ENCODE measurements around the gene GABRA4.

GABRA4 gene

DNA sequence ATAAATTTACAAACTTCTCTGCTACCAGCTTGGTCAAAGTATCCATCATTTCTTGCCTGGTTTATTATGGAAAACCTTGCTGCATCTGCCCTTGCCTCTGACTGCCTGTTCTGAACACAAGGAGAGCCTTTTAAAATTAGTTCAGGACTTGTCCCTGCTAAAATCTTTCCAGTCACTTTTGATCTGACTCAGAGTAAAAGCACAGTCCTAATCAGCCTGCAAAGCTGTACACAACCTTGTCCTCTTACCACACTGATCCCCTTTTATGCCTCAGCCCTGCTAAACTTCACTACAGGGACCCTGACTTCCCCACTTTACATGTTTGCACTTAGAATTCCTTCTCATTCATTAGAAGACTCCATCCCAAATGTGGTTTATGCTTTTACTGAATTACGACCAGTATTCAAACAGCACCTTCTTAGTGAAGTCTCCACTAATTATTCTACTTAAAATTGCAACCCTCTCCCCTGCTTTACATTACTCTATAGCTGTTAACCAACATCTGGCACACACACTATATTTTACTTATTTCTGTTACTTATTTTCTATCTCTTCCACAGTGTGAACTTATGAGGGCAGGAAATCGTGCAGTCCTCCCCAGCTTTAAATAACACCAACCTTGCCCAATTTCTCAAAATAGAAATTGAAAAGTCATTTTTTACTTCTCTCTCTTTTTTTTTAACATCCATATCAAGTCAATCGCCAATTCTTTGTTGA lies 6.3 kb downstream of the GABRA4 start:
- Mint-ChIP-seq H3K27me3 (ENCODE audit: low read depth, poor library complexity) (peaks cover 17% of the 10 kb centered on the region), H3K9me3 (no peaks in the 10 kb centered on the region), H3K4me3 (no peak overlapping the region), H3K27ac (no peak overlapping the region), H3K36me3 (ENCODE audit: low read depth) (no peaks in the 10 kb centered on the region), H3K4me1 (peaks cover 2% of the 10 kb centered on the region)
- no peak for DNase-seq
- TF ChIP-seq CTCF (IDR thresholded peaks at IDR 0.05) = no peak

- no peaks in the 10 kb centered on the region for H3K27me3 Mint-ChIP-seq (ENCODE audit: low read depth, poor library complexity)
- no peaks in the 10 kb centered on the region for H3K9me3 Mint-ChIP-seq
- no peak overlapping the region for H3K4me3 Mint-ChIP-seq
- no peaks in the 10 kb centered on the region for H3K36me3 Mint-ChIP-seq (ENCODE audit: low read depth)
- DNase-seq = no peak
- H3K4me1 Mint-ChIP-seq = peaks cover 6% of the 10 kb centered on the region
- TF ChIP-seq CTCF (IDR thresholded peaks at IDR 0.05) = no peak
- H3K27ac Mint-ChIP-seq = no peak overlapping the region
Observed at GRCh38 chr4:46984781-46985180, 8.6 kb downstream of the GABRA4 start.

GRCh38 chr4:46980851-46981250 lies 12.5 kb downstream of the GABRA4 start:
- H3K4me1 Mint-ChIP-seq = peaks cover 16% of the 10 kb centered on the region
- TF ChIP-seq CTCF (IDR thresholded peaks at IDR 0.05) = no peak
- no peak for DNase-seq
- no peaks in the 10 kb centered on the region for H3K9me3 Mint-ChIP-seq
- no peak overlapping the region for H3K27ac Mint-ChIP-seq
- H3K36me3 Mint-ChIP-seq (ENCODE audit: low read depth) = no peaks in the 10 kb centered on the region
- no peaks in the 10 kb centered on the region for H3K27me3 Mint-ChIP-seq (ENCODE audit: low read depth, poor library complexity)
- no peak overlapping the region for H3K4me3 Mint-ChIP-seq

GRCh38 chr4:46979726-46980125 lies 13.7 kb downstream of the GABRA4 start:
- peaks cover 16% of the 10 kb centered on the region for H3K4me1 Mint-ChIP-seq
- no peak overlapping the region for H3K4me3 Mint-ChIP-seq
- H3K27ac Mint-ChIP-seq = no peak overlapping the region
- H3K36me3 Mint-ChIP-seq (ENCODE audit: low read depth) = no peaks in the 10 kb centered on the region
- H3K9me3 Mint-ChIP-seq = no peaks in the 10 kb centered on the region
- TF ChIP-seq CTCF (IDR thresholded peaks at IDR 0.05) = no peak
- DNase-seq = no peak
- H3K27me3 Mint-ChIP-seq (ENCODE audit: low read depth, poor library complexity) = no peaks in the 10 kb centered on the region

- Mint-ChIP-seq H3K36me3 (ENCODE audit: low read depth) (no peaks in the 10 kb centered on the region), H3K27me3 (ENCODE audit: low read depth, poor library complexity) (no peaks in the 10 kb centered on the region), H3K4me1 (peaks cover 16% of the 10 kb centered on the region), H3K27ac (no peak overlapping the region), H3K4me3 (no peak overlapping the region), H3K9me3 (no peaks in the 10 kb centered on the region)
- DNase-seq = no peak
- TF ChIP-seq CTCF (IDR thresholded peaks at IDR 0.05) = no peak
Observed at GRCh38 chr4:46979283-46979682, 14.1 kb downstream of the GABRA4 start.

DNA sequence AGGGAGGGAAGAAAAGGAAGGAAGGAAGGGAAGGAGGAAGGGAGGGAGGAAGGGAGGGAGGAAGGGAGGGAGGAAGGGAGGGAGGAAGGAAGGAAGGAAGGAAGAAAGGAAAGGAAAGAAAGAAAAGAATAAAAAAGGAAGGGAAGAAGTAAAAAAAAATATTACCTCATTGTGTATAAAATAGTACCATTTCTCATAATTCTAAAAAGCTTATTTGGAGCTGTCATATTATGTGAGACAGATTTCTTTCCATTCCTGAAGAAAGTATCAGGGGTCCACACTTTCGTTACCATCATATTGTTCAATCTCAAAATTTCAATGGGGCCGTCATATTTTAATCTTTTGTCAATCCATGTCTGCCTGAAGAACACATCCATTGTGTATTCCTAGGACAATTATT lies 16.1 kb downstream of the GABRA4 start:
- peaks cover 16% of the 10 kb centered on the region for H3K4me1 Mint-ChIP-seq
- H3K9me3 Mint-ChIP-seq = no peaks in the 10 kb centered on the region
- no peaks in the 10 kb centered on the region for H3K27me3 Mint-ChIP-seq (ENCODE audit: low read depth, poor library complexity)
- no peak for TF ChIP-seq CTCF (IDR thresholded peaks at IDR 0.05)
- DNase-seq = no peak
- no peaks in the 10 kb centered on the region for H3K36me3 Mint-ChIP-seq (ENCODE audit: low read depth)
- H3K4me3 Mint-ChIP-seq = no peak overlapping the region
- no peak overlapping the region for H3K27ac Mint-ChIP-seq

All from nephron progenitor cell (in vitro differentiated cells).